ENCODE data around the gene BMPR1A. TPM values are rescaled to one million over a fixed set of nuclear protein-coding genes. Genes with fewer than 3 reads are reported as not detected.

The BMPR1A gene
- total and polyA plus RNA-seq, 9 of the 15 experiments (the other 6 are each of a cell fraction or from before 2014, with no cell fraction given) = 1.6 to 17.5 (median 9.1) TPM

GRCh38 chr10:86960003-86960862, 203.8 kb downstream of the BMPR1A start (continued):
- TF ChIP-seq ZBTB40 (IDR thresholded peaks at IDR 0.05) = no peak
- TF ChIP-seq ZBTB40 (CRISPR knock-in tag; IDR thresholded peaks at IDR 0.05) = no peak
- peak; percentile 28; the same call in 1 of the 2 replicates for TF ChIP-seq ESRRA (IDR thresholded peaks at IDR 0.05; ENCODE audit: borderline replicate concordance, low read depth)
- no peak for TF ChIP-seq ZNF146 (CRISPR knock-in tag; IDR thresholded peaks at IDR 0.05; ENCODE audit: unreplicated experiment)
- TF ChIP-seq DPF2 (IDR thresholded peaks at IDR 0.05) = 0 out of 2 replicates have a peak, but pooled peaks have one; percentile 20
- no peak for TF ChIP-seq HNRNPLL (IDR thresholded peaks at IDR 0.05; ENCODE audit: low read depth, low read length, poor library complexity, severe bottlenecking)
- TF ChIP-seq, protein P1, sequence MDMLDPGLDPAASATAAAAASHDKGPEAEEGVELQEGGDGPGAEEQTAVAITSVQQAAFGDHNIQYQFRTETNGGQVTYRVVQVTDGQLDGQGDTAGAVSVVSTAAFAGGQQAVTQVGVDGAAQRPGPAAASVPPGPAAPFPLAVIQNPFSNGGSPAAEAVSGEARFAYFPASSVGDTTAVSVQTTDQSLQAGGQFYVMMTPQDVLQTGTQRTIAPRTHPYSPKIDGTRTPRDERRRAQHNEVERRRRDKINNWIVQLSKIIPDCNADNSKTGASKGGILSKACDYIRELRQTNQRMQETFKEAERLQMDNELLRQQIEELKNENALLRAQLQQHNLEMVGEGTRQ (CRISPR knock-in tag; IDR thresholded peaks at IDR 0.05) = no peak
- TF ChIP-seq, protein P2, sequence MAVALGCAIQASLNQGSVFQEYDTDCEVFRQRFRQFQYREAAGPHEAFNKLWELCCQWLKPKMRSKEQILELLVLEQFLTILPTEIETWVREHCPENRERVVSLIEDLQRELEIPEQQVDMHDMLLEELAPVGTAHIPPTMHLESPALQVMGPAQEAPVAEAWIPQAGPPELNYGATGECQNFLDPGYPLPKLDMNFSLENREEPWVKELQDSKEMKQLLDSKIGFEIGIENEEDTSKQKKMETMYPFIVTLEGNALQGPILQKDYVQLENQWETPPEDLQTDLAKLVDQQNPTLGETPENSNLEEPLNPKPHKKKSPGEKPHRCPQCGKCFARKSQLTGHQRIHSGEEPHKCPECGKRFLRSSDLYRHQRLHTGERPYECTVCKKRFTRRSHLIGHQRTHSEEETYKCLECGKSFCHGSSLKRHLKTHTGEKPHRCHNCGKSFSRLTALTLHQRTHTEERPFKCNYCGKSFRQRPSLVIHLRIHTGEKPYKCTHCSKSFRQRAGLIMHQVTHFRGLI (CRISPR knock-in tag; IDR thresholded peaks at IDR 0.05) = no peak
- 0 out of 2 replicates have a peak, but pooled peaks have one; percentile 33 for TF ChIP-seq CREM (IDR thresholded peaks at IDR 0.05; ENCODE audit: low read depth)
- TF ChIP-seq ZSCAN29 (IDR thresholded peaks at IDR 0.05) = no peak
- no peak for TF ChIP-seq ZC3H4 (CRISPR knock-in tag; IDR thresholded peaks at IDR 0.05; ENCODE audit: borderline replicate concordance)
- TF ChIP-seq IFI16 (CRISPR knock-in tag; IDR thresholded peaks at IDR 0.05) = no peak
- no peak for TF ChIP-seq ZNF431 (CRISPR knock-in tag; IDR thresholded peaks at IDR 0.05)
- TF ChIP-seq SMARCC2 (IDR thresholded peaks at IDR 0.05; ENCODE audit: low read depth) = no peak
- no peak for TF ChIP-seq KAT2B (IDR thresholded peaks at IDR 0.05; ENCODE audit: low read depth, low read length)
- no peak for TF ChIP-seq SIRT6 (IDR thresholded peaks at IDR 0.05; ENCODE audit: low read depth, low read length)

Measured in K562 (cell line).